Measurements from ENCODE around the gene IFT43.

GRCh38 chr14:76118594-76118993, 133.0 kb downstream of the IFT43 start:
- no peak for TF ChIP-seq REST (IDR thresholded peaks at IDR 0.05; ENCODE audit: borderline replicate concordance)
- no peak for TF ChIP-seq REST (CRISPR knock-in tag; IDR thresholded peaks at IDR 0.05; ENCODE audit: low read depth)
- no peak for TF ChIP-seq CTCF (IDR thresholded peaks at IDR 0.05 in 2 of 3, conservative IDR thresholded peaks at IDR 0.05 in 1 of 3; ENCODE audit: insufficient read depth in 2 of 3, low read depth in 1 of 3, low read length in 3 of 3)
- no peak for TF ChIP-seq JUNB (CRISPR knock-in tag; conservative IDR thresholded peaks at IDR 0.05)
- TF ChIP-seq PML (IDR thresholded peaks at IDR 0.05; ENCODE audit: low read length): no peak
- no peak for TF ChIP-seq RNF2 (IDR thresholded peaks at IDR 0.05)
- TF ChIP-seq KDM1A (IDR thresholded peaks at IDR 0.05): no peak
- no peak for TF ChIP-seq SP1 (CRISPR knock-in tag; IDR thresholded peaks at IDR 0.05)
- TF ChIP-seq POLR2AphosphoS5 (IDR thresholded peaks at IDR 0.05; ENCODE audit: control insufficient read depth, insufficient read depth, low read depth, low read length): no peak
- no peak for TF ChIP-seq ARHGAP35 (IDR thresholded peaks at IDR 0.05; ENCODE audit: partially characterized antibody)
- TF ChIP-seq SMAD2 (IDR thresholded peaks at IDR 0.05; ENCODE audit: low read depth, low read length): no peak
- no peak for TF ChIP-seq CBX3 (IDR thresholded peaks at IDR 0.05; ENCODE audit: borderline replicate concordance in 1 of 2, low read length in 2 of 2)

Measured in K562 (cell line).